ENCODE results near the gene BBIP1. TPM values are rescaled to one million over a fixed set of nuclear protein-coding genes. Genes with fewer than 3 reads are reported as not detected.

Gene BBIP1
- total and polyA plus RNA-seq, 7 experiments from 2014 or later, result 22.2 to 64.2 (median 36.3) TPM

DNA sequence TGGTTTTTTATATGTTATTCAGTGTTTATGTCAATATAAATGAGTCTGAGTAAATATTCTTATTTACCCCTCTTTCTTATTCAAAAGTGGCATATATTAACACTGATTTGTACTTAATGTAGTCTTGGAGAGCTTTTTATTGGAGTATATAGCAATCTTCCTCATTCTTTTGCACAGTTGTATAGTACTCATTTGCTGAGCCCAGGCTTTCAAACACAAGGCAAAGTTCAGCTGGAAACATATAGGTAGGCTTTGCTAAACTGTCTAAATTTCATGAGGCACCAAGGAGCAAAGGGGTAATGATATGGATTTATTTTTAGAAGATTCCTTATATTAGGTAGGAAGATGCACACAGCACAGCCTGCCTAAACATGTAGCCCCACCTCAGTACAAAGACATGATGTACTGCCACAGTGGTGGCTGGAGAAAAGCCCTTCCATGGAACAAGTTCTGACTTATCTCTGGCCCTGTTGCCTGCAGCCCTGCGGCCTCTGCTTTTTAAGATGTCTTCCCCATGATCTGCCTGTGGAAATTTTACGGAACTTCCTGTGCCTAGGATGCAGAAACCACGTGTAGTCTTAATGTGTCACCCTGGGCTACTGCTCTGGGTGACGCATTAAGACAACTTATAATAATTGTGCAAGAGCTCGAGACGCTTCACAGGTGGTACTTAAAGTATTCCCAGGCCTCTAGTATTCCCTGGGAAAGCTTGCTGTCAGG is 56.9 kb downstream of the BBIP1 start:
- Histone ChIP-seq H3K36me3 (ENCODE audit: control insufficient read depth in 2 of 3, insufficient read depth in 3 of 3, low read length in 3 of 3) (no peaks in the 10 kb centered on the region), H3K27ac (ENCODE audit: low read depth, low read length) (peak overlapping the region; percentile 100), H3K27me3 (ENCODE audit: control insufficient read depth in 2 of 2, insufficient read depth in 2 of 2, low read length in 2 of 2) (no peaks in the 10 kb centered on the region), H3K4me3 (ENCODE audit: low read length) (peak overlapping the region; percentile 6), H3K4me1 (ENCODE audit: control insufficient read depth in 2 of 2, insufficient read depth in 2 of 2, low read length in 2 of 2) (peaks cover 97 to 98% of the 10 kb centered on the region in 2 donors), H3K9me3 (ENCODE audit: control insufficient read depth in 2 of 3, low read length in 3 of 3) (no peaks in the 10 kb centered on the region)
- intact Hi-C loops (cut with micrococcal nuclease), result loop anchor here (5.0 to 10.0 kb wide), 7 partner anchors 360 to 937 kb away; partner anchors contain the start of genes ADD3 (in 1 of the 2), DUSP5 (in 1 of the 2) and XPNPEP1 (in 1 of the 2)
- DNase-seq, result no peak
- H3K27me3 Mint-ChIP-seq, result no peaks in the 10 kb centered on the region
- peak overlapping the region in 9 of 10 donors; percentile 25 to 88 (median 56) for H3K4me3 Mint-ChIP-seq
- CTCF ChIA-PET, result interaction anchor here (0.6 to 1.7 kb wide), 6 partner anchors 9 to 253 kb away, joined by 3 to 4 read pairs (median 3); partner anchors contain the start of gene PDCD4
- no peak for ATAC-seq
- peaks cover 76 to 100% (median 96%) of the 10 kb centered on the region in 7 donors for H3K4me1 Mint-ChIP-seq
- peaks cover 0 to 5% (median 0%) of the 10 kb centered on the region in 11 donors for H3K9me3 Mint-ChIP-seq
- peak overlapping the region; percentile 85 to 100 (median 97) for H3K27ac Mint-ChIP-seq
- POLR2A ChIA-PET, result interaction anchor here (0.8 to 6.7 kb wide), 8 partner anchors 8 to 651 kb away, joined by 3 to 76 read pairs (median 18); partner anchors contain the start of gene PDCD4
- H3K36me3 Mint-ChIP-seq, result peaks cover 0 to 21% (median 0%) of the 10 kb centered on the region in 5 donors

DNA sequence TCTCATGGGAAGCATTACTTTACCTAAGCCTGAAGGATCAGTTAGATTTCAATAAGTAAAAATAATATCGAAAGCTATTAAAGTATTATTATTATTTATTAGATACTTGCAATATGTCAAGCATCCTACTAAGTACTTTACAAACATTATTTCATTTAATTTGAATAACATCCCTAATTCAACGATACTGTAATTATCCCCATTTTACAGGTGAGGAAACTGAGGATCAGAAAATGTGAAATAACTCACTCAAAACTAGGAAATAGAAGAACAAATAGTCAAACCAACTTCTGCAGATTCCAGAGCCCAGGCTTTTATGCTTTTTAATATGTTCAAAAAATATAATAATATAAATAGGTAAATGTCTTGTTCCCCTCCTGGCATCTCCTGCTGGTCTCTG is 57.5 kb downstream of the BBIP1 start:
- H3K9me3 ChIP-seq (ENCODE audit: control insufficient read depth in 2 of 3, low read length in 3 of 3), result no peaks in the 10 kb centered on the region
- Mint-ChIP-seq H3K9me3 (peaks cover 0 to 5% (median 0%) of the 10 kb centered on the region in 11 donors), H3K27ac (peak overlapping the region; percentile 94 to 100 (median 97)), H3K4me1 (peaks cover 72 to 95% (median 92%) of the 10 kb centered on the region in 7 donors), H3K27me3 (no peaks in the 10 kb centered on the region), H3K4me3 (peak overlapping the region in 9 of 10 donors; percentile 45 to 79 (median 56)), H3K36me3 (peaks cover 0 to 21% (median 0%) of the 10 kb centered on the region in 5 donors)
- H3K27me3 ChIP-seq (ENCODE audit: control insufficient read depth in 2 of 2, insufficient read depth in 2 of 2, low read length in 2 of 2), result no peaks in the 10 kb centered on the region
- intact Hi-C loops (cut with micrococcal nuclease), result loop anchor here (5.0 to 10.0 kb wide), 7 partner anchors 359 to 937 kb away; partner anchors contain the start of genes ADD3 (in 1 of the 2), DUSP5 (in 1 of the 2) and XPNPEP1 (in 1 of the 2)
- ATAC-seq, result no peak
- CTCF ChIA-PET, result interaction anchor here (0.6 to 4.7 kb wide), 4 partner anchors 9 to 58 kb away, joined by 3 to 22 read pairs (median 4); partner anchors contain the start of gene PDCD4
- peak overlapping the region; percentile 83 for H3K27ac ChIP-seq (ENCODE audit: low read depth, low read length)
- H3K36me3 ChIP-seq (ENCODE audit: control insufficient read depth in 2 of 3, insufficient read depth in 3 of 3, low read length in 3 of 3), result no peaks in the 10 kb centered on the region
- H3K4me1 ChIP-seq (ENCODE audit: control insufficient read depth in 2 of 2, insufficient read depth in 2 of 2, low read length in 2 of 2), result peaks cover 92 to 93% of the 10 kb centered on the region in 2 donors
- DNase-seq, result no peak
- POLR2A ChIA-PET, result interaction anchor here (0.5 to 6.7 kb wide), 14 partner anchors 8 to 120 kb away, joined by 3 to 76 read pairs (median 4); partner anchors contain the start of gene PDCD4
- peak overlapping the region; percentile 20 for H3K4me3 ChIP-seq (ENCODE audit: low read length)

- peaks cover 0 to 25% (median 0%) of the 10 kb centered on the region in 5 donors for H3K36me3 Mint-ChIP-seq
- POLR2A ChIA-PET, result interaction anchor here (0.6 to 6.7 kb wide), 17 partner anchors 9 to 298 kb away, joined by 3 to 76 read pairs (median 7); partner anchors contain the start of gene PDCD4
- H3K27ac Mint-ChIP-seq, result peak overlapping the region; percentile 94 to 100 (median 97)
- H3K9me3 Mint-ChIP-seq, result peaks cover 0 to 5% (median 0%) of the 10 kb centered on the region in 11 donors
- ATAC-seq (peak; percentile 77), DNase-seq (peak in 7 of 9 donors; percentile 71 to 85 (median 81))
- Histone ChIP-seq H3K36me3 (ENCODE audit: control insufficient read depth in 2 of 3, insufficient read depth in 3 of 3, low read length in 3 of 3) (no peaks in the 10 kb centered on the region), H3K4me1 (ENCODE audit: control insufficient read depth in 2 of 2, insufficient read depth in 2 of 2, low read length in 2 of 2) (peaks cover 85 to 88% of the 10 kb centered on the region in 2 donors), H3K9me3 (ENCODE audit: control insufficient read depth in 2 of 3, low read length in 3 of 3) (no peaks in the 10 kb centered on the region), H3K27ac (ENCODE audit: low read depth, low read length) (peak overlapping the region; percentile 83), H3K27me3 (ENCODE audit: control insufficient read depth in 2 of 2, insufficient read depth in 2 of 2, low read length in 2 of 2) (no peaks in the 10 kb centered on the region), H3K4me3 (ENCODE audit: low read length) (peak overlapping the region; percentile 20)
- H3K4me1 Mint-ChIP-seq, result peaks cover 68 to 92% (median 88%) of the 10 kb centered on the region in 7 donors
- intact Hi-C loops (cut with micrococcal nuclease), result loop anchor here (1.0 to 10.0 kb wide), 10 partner anchors 8 to 936 kb away; partner anchors contain the start of genes ADD3 (in 1 of the 2), DUSP5 (in 1 of the 2), PDCD4 (in 1 of the 2) and XPNPEP1 (in 1 of the 2)
- no peaks in the 10 kb centered on the region for H3K27me3 Mint-ChIP-seq
- peak overlapping the region; percentile 47 to 79 (median 68) for H3K4me3 Mint-ChIP-seq
- CTCF ChIA-PET, result interaction anchor here (0.9 to 4.7 kb wide), 4 partner anchors 10 to 58 kb away, joined by 3 to 22 read pairs (median 4); partner anchors contain the start of gene PDCD4
These were observed 58.3 kb downstream of the BBIP1 start for GRCh38 chr10:110860576-110861241.

- Histone ChIP-seq H3K27me3 (ENCODE audit: control insufficient read depth in 2 of 2, insufficient read depth in 2 of 2, low read length in 2 of 2) (no peaks in the 10 kb centered on the region), H3K27ac (ENCODE audit: low read depth, low read length) (peak overlapping the region; percentile 83), H3K4me1 (ENCODE audit: control insufficient read depth in 2 of 2, insufficient read depth in 2 of 2, low read length in 2 of 2) (peaks cover 80 to 88% of the 10 kb centered on the region in 2 donors), H3K36me3 (ENCODE audit: control insufficient read depth in 2 of 3, insufficient read depth in 3 of 3, low read length in 3 of 3) (no peaks in the 10 kb centered on the region), H3K9me3 (ENCODE audit: control insufficient read depth in 2 of 3, low read length in 3 of 3) (no peaks in the 10 kb centered on the region), H3K4me3 (ENCODE audit: low read length) (peak overlapping the region; percentile 1)
- Mint-ChIP-seq H3K27me3 (no peaks in the 10 kb centered on the region), H3K36me3 (peaks cover 0 to 32% (median 0%) of the 10 kb centered on the region in 5 donors), H3K4me1 (peaks cover 60 to 92% (median 88%) of the 10 kb centered on the region in 7 donors), H3K4me3 (peak overlapping the region; percentile 7 to 79 (median 68)), H3K27ac (peak overlapping the region; percentile 94 to 100 (median 97)), H3K9me3 (peaks cover 0 to 5% (median 0%) of the 10 kb centered on the region in 11 donors)
- ChIA-PET CTCF (interaction anchor here (1.7 to 4.7 kb wide), 4 partner anchors 10 to 57 kb away, joined by 3 to 22 read pairs (median 10); partner anchors contain the start of gene PDCD4), POLR2A (interaction anchor here (1.0 to 6.7 kb wide), 15 partner anchors 7 to 119 kb away, joined by 3 to 76 read pairs (median 8); partner anchors contain the start of gene PDCD4)
- intact Hi-C loops (cut with micrococcal nuclease), result loop anchor here (1.0 to 10.0 kb wide), 10 partner anchors 8 to 935 kb away; partner anchors contain the start of genes ADD3 (in 1 of the 2), DUSP5 (in 1 of the 2), PDCD4 (in 1 of the 2) and XPNPEP1 (in 1 of the 2)
- DNase-seq, result no peak
- no peak for ATAC-seq
These were observed 59.0 kb downstream of the BBIP1 start for GRCh38 chr10:110859973-110860376.

DNA sequence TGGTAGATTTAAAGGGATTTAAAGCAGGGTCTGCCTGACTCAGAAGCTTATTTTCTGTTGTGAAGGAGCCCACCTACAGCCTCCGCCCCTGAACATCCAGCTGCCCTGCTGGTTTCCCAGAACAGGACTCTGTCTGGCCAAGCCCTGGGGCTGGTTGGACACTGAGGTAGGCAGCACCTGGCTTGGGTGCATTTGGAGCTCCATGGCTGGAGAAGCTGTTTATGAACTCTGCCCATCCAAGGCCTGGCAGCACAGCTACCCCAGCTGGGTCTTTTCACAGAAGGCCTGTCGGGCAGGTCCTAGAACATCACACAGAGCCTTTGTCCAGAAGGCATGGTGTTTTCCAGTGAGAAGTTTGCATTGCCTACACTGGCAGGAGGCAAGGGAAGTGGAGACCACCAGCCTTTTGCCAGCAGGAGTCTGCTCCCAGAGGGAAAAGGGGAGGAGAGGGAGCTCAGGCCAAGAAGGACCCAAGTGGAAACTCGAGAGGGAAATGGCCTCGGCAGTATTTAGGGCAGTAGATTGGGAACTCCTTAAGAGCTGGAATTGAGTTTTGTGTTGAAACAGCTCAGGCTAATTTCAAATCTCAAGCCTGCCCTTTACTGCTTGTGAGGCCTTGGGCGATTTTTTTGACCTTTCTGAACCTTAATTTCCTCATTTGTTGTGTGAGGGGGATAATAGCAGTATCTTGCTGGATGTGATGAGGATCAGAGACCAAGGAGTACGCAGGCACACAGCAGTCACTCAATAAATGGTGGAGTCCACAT is 59.6 kb downstream of the BBIP1 start:
- H3K36me3 ChIP-seq (ENCODE audit: control insufficient read depth in 2 of 3, insufficient read depth in 3 of 3, low read length in 3 of 3), result no peaks in the 10 kb centered on the region
- POLR2A ChIA-PET, result interaction anchor here (0.7 to 6.7 kb wide), 14 partner anchors 8 to 649 kb away, joined by 3 to 76 read pairs (median 6); partner anchors contain the start of genes BBIP1 and PDCD4
- H3K4me1 ChIP-seq (ENCODE audit: control insufficient read depth in 2 of 2, insufficient read depth in 2 of 2, low read length in 2 of 2), result peaks cover 82 to 89% of the 10 kb centered on the region in 2 donors
- peak overlapping the region; percentile 1 for H3K4me3 ChIP-seq (ENCODE audit: low read length)
- H3K27ac Mint-ChIP-seq, result peak overlapping the region; percentile 94 to 100 (median 97)
- ATAC-seq (no peak), DNase-seq (no peak)
- H3K27me3 ChIP-seq (ENCODE audit: control insufficient read depth in 2 of 2, insufficient read depth in 2 of 2, low read length in 2 of 2), result no peaks in the 10 kb centered on the region
- peak overlapping the region; percentile 7 to 79 (median 68) for H3K4me3 Mint-ChIP-seq
- peaks cover 0 to 35% (median 0%) of the 10 kb centered on the region in 5 donors for H3K36me3 Mint-ChIP-seq
- peaks cover 0 to 5% (median 0%) of the 10 kb centered on the region in 11 donors for H3K9me3 Mint-ChIP-seq
- H3K27ac ChIP-seq (ENCODE audit: low read depth, low read length), result peak overlapping the region; percentile 83
- peaks cover 55 to 92% (median 88%) of the 10 kb centered on the region in 7 donors for H3K4me1 Mint-ChIP-seq
- CTCF ChIA-PET, result interaction anchor here (1.0 to 4.7 kb wide), 4 partner anchors 9 to 56 kb away, joined by 3 to 22 read pairs (median 10); no protein-coding TSS in a partner anchor
- intact Hi-C loops (cut with micrococcal nuclease), result no loop called here
- H3K27me3 Mint-ChIP-seq, result no peaks in the 10 kb centered on the region
- no peaks in the 10 kb centered on the region for H3K9me3 ChIP-seq (ENCODE audit: control insufficient read depth in 2 of 3, low read length in 3 of 3)
